Activated CD4-positive, alpha-beta T cell treated with anti-CD3 and anti-CD28 coated beads for 36 hours (primary cell): ENCODE results near the gene IGSF6. TPM values are rescaled to one million over a fixed set of nuclear protein-coding genes. Genes with fewer than 3 reads are reported as not detected.
"Not testable (repeated sequence)": the region's sequence is repeated elsewhere in the genome, so short reads cannot be mapped to it uniquely, and the experiment has no call there.

Experiments used
- ATAC-seq: fragments of 200-7000 bp; cut with Tn5 transposase; one replicate; pipeline ENCODE4 v1.10.0; 2021; ENCODE audit warnings: mild to moderate bottlenecking, moderate library complexity
- CTCF ChIA-PET: fragments of 350-600 bp; sonication (Branson Sonifier 250); formaldehyde crosslinking; loops from one replicate; lab custom pipeline; 2021; ENCODE audit warnings: antibody characterized with exemption; lab: Charles Lee
- POLR2A ChIA-PET: fragments of 350-600 bp; sonication (Branson Sonifier 250); formaldehyde crosslinking; loops from one replicate; lab custom pipeline; 2021; ENCODE audit warnings: antibody characterized with exemption, inconsistent platforms; lab: Charles Lee
- DNase-seq: peaks from one replicate; pipeline ENCODE4 v3.0.0-alpha.2; 2020
- H3K27ac Mint-ChIP-seq: one replicate; pipeline ENCODE4 v1.8.0; 2021; ENCODE audit warnings: mixed read lengths
- H3K27me3 Mint-ChIP-seq: one replicate; pipeline ENCODE4 v1.8.0; 2021; ENCODE audit warnings: mixed read lengths
- H3K36me3 Mint-ChIP-seq: one replicate; pipeline ENCODE4 v1.8.0; 2021; ENCODE audit warnings: low read depth, mixed read lengths
- H3K4me1 Mint-ChIP-seq: one replicate; pipeline ENCODE4 v1.8.0; 2021; ENCODE audit warnings: mixed read lengths
- H3K4me3 Mint-ChIP-seq: one replicate; pipeline ENCODE4 v1.8.0; 2021; ENCODE audit warnings: mild to moderate bottlenecking, moderate library complexity, mixed read lengths
- H3K9me3 Mint-ChIP-seq: one replicate; pipeline ENCODE4 v1.8.0; 2021; ENCODE audit warnings: low read depth, mixed read lengths
- intact Hi-C, 2 experiments: fragments of 100-400 bp; cut with DNase I in 1 of 2; cut with micrococcal nuclease in 1 of 2; formaldehyde crosslinking; loops; one replicate each; pipeline versions ENCODE4 v1.14.2 to v1.15.1; 2022 to 2024; cut with DNase I, micrococcal nuclease
- total RNA-seq, 2 experiments: library from RNA; stranded (reverse); gene quantifications; one replicate each; pipeline ENCODE4 v1.2.3, GENCODE V29; 2021

IGSF6 gene
- total RNA-seq, 2 experiments from 2014 or later = 0.11 to 0.14 TPM

- no peak overlapping the region for H3K27ac Mint-ChIP-seq
- H3K36me3 Mint-ChIP-seq = peaks cover 7% of the 10 kb centered on the region
- ChIA-PET CTCF (interaction anchor here (1.3 kb wide), 1 partner anchor 55 kb away, joined by 3 read pairs; no protein-coding TSS in a partner anchor), POLR2A (no interaction called here)
- no peaks in the 10 kb centered on the region for H3K27me3 Mint-ChIP-seq
- no peak overlapping the region for H3K4me3 Mint-ChIP-seq
- intact Hi-C loops = no loop called here
- no peaks in the 10 kb centered on the region for H3K9me3 Mint-ChIP-seq
- peaks cover 44% of the 10 kb centered on the region for H3K4me1 Mint-ChIP-seq
- ATAC-seq (no peak), DNase-seq (no peak)
Observed at GRCh38 chr16:21653571-21653970, 1.2 kb upstream of the IGSF6 start.

GRCh38 chr16:21651515-21651914, 893 bp downstream of the IGSF6 start:
- ChIA-PET POLR2A (no interaction called here), CTCF (interaction anchor here (0.8 to 1.3 kb wide), 3 partner anchors 55 to 88 kb away, joined by 3 to 6 read pairs (median 5); no protein-coding TSS in a partner anchor)
- no peak overlapping the region for H3K27ac Mint-ChIP-seq
- ATAC-seq (no peak), DNase-seq (no peak)
- intact Hi-C loops = no loop called here
- H3K36me3 Mint-ChIP-seq = peaks cover 7% of the 10 kb centered on the region
- H3K4me1 Mint-ChIP-seq = peaks cover 49% of the 10 kb centered on the region
- no peak overlapping the region for H3K4me3 Mint-ChIP-seq
- H3K27me3 Mint-ChIP-seq = no peaks in the 10 kb centered on the region
- no peaks in the 10 kb centered on the region for H3K9me3 Mint-ChIP-seq

- CTCF ChIA-PET = interaction anchor here (1.0 kb wide), 1 partner anchor 62 kb away, joined by 5 read pairs; no protein-coding TSS in a partner anchor
- Mint-ChIP-seq H3K36me3 (peaks cover 7% of the 10 kb centered on the region), H3K4me1 (peaks cover 55% of the 10 kb centered on the region), H3K9me3 (no peaks in the 10 kb centered on the region), H3K4me3 (no peak overlapping the region), H3K27ac (no peak overlapping the region), H3K27me3 (no peaks in the 10 kb centered on the region)
- no peak for DNase-seq
- intact Hi-C loops = no loop called here
- ATAC-seq = no peak
- POLR2A ChIA-PET = no interaction called here
Observed at GRCh38 chr16:21650521-21650920, 1.9 kb downstream of the IGSF6 start.

GRCh38 chr16:21649826-21650406, 2.5 kb downstream of the IGSF6 start:
- H3K36me3 Mint-ChIP-seq, POLR2A ChIA-PET, H3K27me3 Mint-ChIP-seq, H3K4me3 Mint-ChIP-seq, H3K9me3 Mint-ChIP-seq, H3K27ac Mint-ChIP-seq, ATAC-seq, DNase-seq: not testable (repeated sequence)
- H3K4me1 Mint-ChIP-seq = peaks cover 58% of the 10 kb centered on the region
- CTCF ChIA-PET = interaction anchor here (1.0 to 5.0 kb wide), 3 partner anchors 8 to 63 kb away, joined by 3 to 48 read pairs (median 5); no protein-coding TSS in a partner anchor
- intact Hi-C loops = loop anchor here in 1 of 2 experiments (5.0 kb wide), 2 partner anchors 302 to 542 kb away; partner anchors contain the start of gene UQCRC2

- POLR2A ChIA-PET = no interaction called here
- Mint-ChIP-seq H3K36me3 (peaks cover 3% of the 10 kb centered on the region), H3K9me3 (no peaks in the 10 kb centered on the region), H3K27ac (peak overlapping the region; percentile 81), H3K4me1 (peaks cover 61% of the 10 kb centered on the region), H3K4me3 (peak overlapping the region; percentile 33), H3K27me3 (no peaks in the 10 kb centered on the region)
- CTCF ChIA-PET = interaction anchor here (1.7 to 5.0 kb wide), 2 partner anchors 10 to 12 kb away, joined by 3 to 48 read pairs; no protein-coding TSS in a partner anchor
- no peak for ATAC-seq
- intact Hi-C loops = loop anchor here in 1 of 2 experiments (5.0 kb wide), 2 partner anchors 305 to 545 kb away; partner anchors contain the start of gene UQCRC2
- DNase-seq = no peak
Observed at GRCh38 chr16:21647562-21648164, 4.7 kb downstream of the IGSF6 start.

GRCh38 chr16:21646721-21647561, 5.5 kb downstream of the IGSF6 start:
- H3K9me3 Mint-ChIP-seq = no peaks in the 10 kb centered on the region
- DNase-seq (peak; percentile 89), ATAC-seq (peak; percentile 89)
- H3K4me1 Mint-ChIP-seq = peaks cover 61% of the 10 kb centered on the region
- peaks cover 3% of the 10 kb centered on the region for H3K36me3 Mint-ChIP-seq
- intact Hi-C loops = loop anchor here in 1 of 2 experiments (5.0 kb wide), 2 partner anchors 305 to 545 kb away; partner anchors contain the start of gene UQCRC2
- ChIA-PET POLR2A (no interaction called here), CTCF (interaction anchor here (1.4 to 5.0 kb wide), 3 partner anchors 11 to 35 kb away, joined by 3 to 48 read pairs (median 5); no protein-coding TSS in a partner anchor)
- peak overlapping the region; percentile 54 for H3K4me3 Mint-ChIP-seq
- H3K27ac Mint-ChIP-seq = peak overlapping the region; percentile 92
- H3K27me3 Mint-ChIP-seq = no peaks in the 10 kb centered on the region

GRCh38 chr16:21646091-21646490, 6.3 kb downstream of the IGSF6 start:
- intact Hi-C loops = loop anchor here in 1 of 2 experiments (5.0 kb wide), 2 partner anchors 306 to 546 kb away; partner anchors contain the start of gene UQCRC2
- Mint-ChIP-seq H3K27me3 (no peaks in the 10 kb centered on the region), H3K36me3 (peaks cover 3% of the 10 kb centered on the region), H3K4me1 (peaks cover 61% of the 10 kb centered on the region), H3K4me3 (peak overlapping the region; percentile 72), H3K27ac (peak overlapping the region; percentile 92), H3K9me3 (no peaks in the 10 kb centered on the region)
- ChIA-PET POLR2A (interaction anchor here (0.5 to 0.8 kb wide), 2 partner anchors 38 to 346 kb away, joined by 4 to 6 read pairs; no protein-coding TSS in a partner anchor), CTCF (interaction anchor here (0.7 to 5.0 kb wide), 11 partner anchors 12 to 1026 kb away, joined by 3 to 48 read pairs (median 5); no protein-coding TSS in a partner anchor)
- no peak for ATAC-seq
- no peak for DNase-seq

- ChIA-PET CTCF (interaction anchor here (0.8 to 5.0 kb wide), 13 partner anchors 12 to 543 kb away, joined by 3 to 48 read pairs (median 5); no protein-coding TSS in a partner anchor), POLR2A (interaction anchor here (0.6 to 1.2 kb wide), 4 partner anchors 16 to 308 kb away, joined by 3 to 6 read pairs (median 5); partner anchors contain the start of gene UQCRC2)
- ATAC-seq = peak; percentile 68
- peak; percentile 51 for DNase-seq
- intact Hi-C loops = loop anchor here (1.0 to 5.0 kb wide), 3 partner anchors 46 to 547 kb away; partner anchors contain the start of genes METTL9 (in 2 of the 2) and UQCRC2 (in 1 of the 2)
- Mint-ChIP-seq H3K27ac (peak overlapping the region; percentile 92), H3K4me3 (peak overlapping the region; percentile 72), H3K36me3 (peaks cover 3% of the 10 kb centered on the region), H3K4me1 (peaks cover 62% of the 10 kb centered on the region), H3K9me3 (no peaks in the 10 kb centered on the region), H3K27me3 (no peaks in the 10 kb centered on the region)
Observed at GRCh38 chr16:21645261-21645721, 7.1 kb downstream of the IGSF6 start.

- peak overlapping the region; percentile 92 for H3K27ac Mint-ChIP-seq
- peak overlapping the region; percentile 72 for H3K4me3 Mint-ChIP-seq
- peaks cover 3% of the 10 kb centered on the region for H3K36me3 Mint-ChIP-seq
- CTCF ChIA-PET = interaction anchor here (0.9 to 5.0 kb wide), 6 partner anchors 13 to 544 kb away, joined by 3 to 48 read pairs (median 6); no protein-coding TSS in a partner anchor
- no peaks in the 10 kb centered on the region for H3K27me3 Mint-ChIP-seq
- ATAC-seq = no peak
- POLR2A ChIA-PET = interaction anchor here (0.6 to 1.2 kb wide), 2 partner anchors 17 to 48 kb away, joined by 3 to 5 read pairs; no protein-coding TSS in a partner anchor
- DNase-seq = no peak
- peaks cover 56% of the 10 kb centered on the region for H3K4me1 Mint-ChIP-seq
- intact Hi-C loops = loop anchor here (1.0 to 5.0 kb wide), 4 partner anchors 45 to 548 kb away; partner anchors contain the start of genes METTL9 (in 2 of the 2) and UQCRC2 (in 1 of the 2)
- H3K9me3 Mint-ChIP-seq = no peaks in the 10 kb centered on the region
Observed at GRCh38 chr16:21644674-21645073, 7.7 kb downstream of the IGSF6 start.

- ATAC-seq (no peak), DNase-seq (no peak)
- intact Hi-C loops = loop anchor here in 1 of 2 experiments (1.0 kb wide), 1 partner anchor 123 kb away; no protein-coding TSS in a partner anchor
- Mint-ChIP-seq H3K9me3 (no peaks in the 10 kb centered on the region), H3K4me3 (no peak overlapping the region), H3K27me3 (no peaks in the 10 kb centered on the region), H3K4me1 (peaks cover 56% of the 10 kb centered on the region), H3K36me3 (peaks cover 3% of the 10 kb centered on the region), H3K27ac (peak overlapping the region; percentile 25)
- POLR2A ChIA-PET = no interaction called here
- CTCF ChIA-PET = interaction anchor here (0.9 to 1.0 kb wide), 2 partner anchors 14 to 76 kb away, joined by 3 to 5 read pairs; no protein-coding TSS in a partner anchor
Observed at GRCh38 chr16:21643785-21644184, 8.6 kb downstream of the IGSF6 start.
